GM21786 (cell line): ENCODE results near the gene SLC66A2.

ENCODE experiments used
- ATAC-seq: cut with Tn5 transposase; IDR thresholded peaks from one replicate; pipeline ENCODE4 v1.9.1; 2021; ENCODE audit not compliant: unreplicated experiment

The SLC66A2 gene

GRCh38 chr18:79852561-79853302, 98.7 kb downstream of the SLC66A2 start:
- no peak for ATAC-seq
